ENCODE measurements around the gene MCM3.

Gene MCM3

DNA sequence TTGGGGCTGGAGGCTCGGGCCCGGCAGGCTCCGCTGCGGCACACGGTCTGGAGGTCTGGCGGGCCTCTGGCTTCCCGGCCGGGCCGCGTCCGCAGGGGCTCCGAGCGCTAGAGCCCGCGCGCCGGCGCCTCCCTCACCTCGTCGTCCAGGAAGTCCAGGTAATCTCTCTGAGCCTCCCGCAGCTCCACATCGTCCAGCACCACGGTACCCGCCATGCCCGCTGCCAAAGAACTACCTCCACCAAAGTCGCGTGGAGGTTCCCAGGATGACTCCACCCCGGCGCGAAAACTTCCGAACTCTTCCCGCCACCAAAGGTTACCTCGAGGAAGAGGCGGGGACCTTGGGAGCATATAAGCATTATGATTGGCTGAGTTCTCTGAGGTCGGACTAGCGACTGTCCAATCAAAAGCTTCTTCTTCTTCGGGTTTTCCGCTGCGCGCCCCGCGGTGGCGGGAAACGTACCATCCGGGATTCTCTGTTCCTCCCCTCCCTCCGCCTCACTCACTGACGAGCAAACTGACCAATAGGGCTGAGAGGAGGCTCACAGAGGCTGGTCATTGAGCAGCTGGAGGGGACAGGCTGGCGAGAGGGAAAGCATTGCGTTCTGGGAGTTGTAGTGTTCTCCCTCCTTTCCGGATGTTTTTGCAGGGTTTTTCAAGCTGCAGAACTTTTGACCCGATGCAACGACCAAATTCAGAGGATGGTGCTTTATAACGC, at the start of gene MCM3:
Gene MCM3 (minus strand): TSS at position 283 of the 717 bp plus-strand sequence. CDS start 68 bp downstream, at position 215.
- peak; percentile 100 for DNase-seq

DNA sequence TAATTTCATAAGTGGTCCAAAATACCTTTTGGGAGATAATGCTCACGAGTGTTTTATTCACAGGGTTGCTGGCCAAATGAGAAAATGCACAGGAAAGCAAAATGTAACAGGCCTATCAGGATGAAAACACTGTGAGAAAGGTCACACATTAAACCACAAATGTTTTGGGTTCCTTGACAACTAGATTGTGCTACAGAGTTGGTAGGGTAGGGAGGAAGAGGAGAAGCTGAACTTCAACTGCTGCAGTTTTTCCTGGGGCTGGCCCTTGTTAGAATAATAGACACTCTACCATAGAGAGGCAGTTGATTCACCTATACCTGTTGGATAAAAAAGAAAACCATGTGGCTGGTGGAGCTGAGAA, 49.3 kb upstream of the MCM3 start:
- peak; percentile 29 for DNase-seq

DNA sequence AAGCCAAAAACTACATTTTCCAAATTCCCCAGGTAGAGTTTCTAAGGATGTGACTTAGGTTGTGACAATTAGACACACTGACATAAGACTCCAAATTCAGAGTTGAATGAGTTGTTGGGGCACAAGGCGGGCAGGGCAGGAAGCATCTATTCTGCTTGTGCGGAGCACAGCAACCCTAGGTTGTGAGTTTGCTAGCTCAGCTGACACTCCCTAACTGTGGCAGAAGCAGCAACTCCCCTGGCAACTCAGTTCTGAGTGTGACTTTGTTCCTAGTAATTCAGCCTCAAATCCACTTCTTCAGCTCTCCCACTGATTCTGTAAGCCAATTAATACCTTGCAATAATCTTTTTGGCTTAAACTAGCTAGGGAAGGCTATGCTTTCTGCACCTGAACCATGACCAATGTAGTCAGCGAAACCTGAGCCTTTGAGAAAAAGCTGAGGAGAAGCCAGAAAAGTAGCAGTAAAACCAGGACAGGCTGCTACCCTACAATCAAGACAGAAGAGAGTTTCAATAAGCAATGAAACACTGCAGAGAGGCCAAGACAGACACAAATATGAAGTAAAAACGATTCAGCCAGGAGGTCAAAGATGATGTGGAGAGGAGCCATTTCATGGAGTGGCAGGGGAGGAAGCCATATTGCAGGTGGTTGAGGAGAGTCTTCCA, 47.4 kb upstream of the MCM3 start:
- DNase-seq = no peak

DNA sequence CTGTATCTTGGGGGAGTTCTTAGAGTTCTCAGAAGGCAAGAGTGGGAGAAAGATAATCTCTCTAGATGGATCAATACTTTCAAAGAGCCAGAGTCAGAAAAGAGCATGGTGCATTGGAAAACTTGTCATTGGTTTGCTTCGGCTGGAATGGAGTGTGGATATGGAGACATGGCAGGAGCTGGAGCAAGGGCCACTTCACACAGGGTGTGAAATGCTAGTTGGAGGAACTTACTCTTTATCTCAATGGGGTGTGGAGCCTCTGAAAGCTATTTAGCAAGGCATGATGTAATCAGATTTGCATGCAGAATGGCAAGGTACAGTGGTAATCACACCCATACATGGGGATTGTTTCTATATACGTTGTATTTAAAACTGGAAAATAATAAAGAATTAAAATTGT, 45.9 kb upstream of the MCM3 start:
- no peak for DNase-seq

DNA sequence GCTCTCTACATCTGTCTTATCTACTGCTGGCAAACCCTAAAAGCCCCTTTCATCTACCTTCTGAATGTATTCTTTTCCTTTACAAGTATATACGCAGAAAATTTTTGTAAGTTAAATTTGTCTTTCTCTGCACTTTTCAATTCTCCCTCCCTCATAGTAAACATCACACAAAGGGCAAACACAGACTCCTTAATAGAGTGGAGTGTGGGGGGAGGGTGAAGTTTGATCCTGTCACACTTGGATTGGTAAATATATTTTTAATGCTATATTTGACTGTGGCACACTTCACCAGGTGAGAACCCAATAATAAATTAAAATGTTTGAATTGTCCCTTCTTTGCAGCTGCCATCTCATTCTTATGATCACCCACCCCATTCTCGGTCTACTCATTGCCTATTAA, 44.2 kb upstream of the MCM3 start:
- DNase-seq = no peak

DNA sequence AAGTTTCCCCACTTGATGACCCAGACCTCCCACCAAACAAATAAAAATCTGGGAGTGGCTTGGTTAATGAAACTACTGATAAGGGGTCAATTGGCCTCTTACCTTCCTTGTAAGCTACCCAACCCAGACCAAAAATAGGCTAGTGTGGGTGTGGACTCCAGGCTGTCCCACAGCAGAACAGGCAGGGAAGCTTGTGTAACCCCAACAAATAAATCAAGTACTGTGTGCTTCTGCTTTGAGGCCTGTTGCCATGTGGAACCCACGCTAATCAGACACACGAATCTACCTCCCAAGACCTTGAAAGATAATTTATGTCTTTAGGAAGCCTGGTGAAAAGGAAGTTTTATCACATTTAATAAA, 43.7 kb upstream of the MCM3 start:
- DNase-seq = no peak

DNA sequence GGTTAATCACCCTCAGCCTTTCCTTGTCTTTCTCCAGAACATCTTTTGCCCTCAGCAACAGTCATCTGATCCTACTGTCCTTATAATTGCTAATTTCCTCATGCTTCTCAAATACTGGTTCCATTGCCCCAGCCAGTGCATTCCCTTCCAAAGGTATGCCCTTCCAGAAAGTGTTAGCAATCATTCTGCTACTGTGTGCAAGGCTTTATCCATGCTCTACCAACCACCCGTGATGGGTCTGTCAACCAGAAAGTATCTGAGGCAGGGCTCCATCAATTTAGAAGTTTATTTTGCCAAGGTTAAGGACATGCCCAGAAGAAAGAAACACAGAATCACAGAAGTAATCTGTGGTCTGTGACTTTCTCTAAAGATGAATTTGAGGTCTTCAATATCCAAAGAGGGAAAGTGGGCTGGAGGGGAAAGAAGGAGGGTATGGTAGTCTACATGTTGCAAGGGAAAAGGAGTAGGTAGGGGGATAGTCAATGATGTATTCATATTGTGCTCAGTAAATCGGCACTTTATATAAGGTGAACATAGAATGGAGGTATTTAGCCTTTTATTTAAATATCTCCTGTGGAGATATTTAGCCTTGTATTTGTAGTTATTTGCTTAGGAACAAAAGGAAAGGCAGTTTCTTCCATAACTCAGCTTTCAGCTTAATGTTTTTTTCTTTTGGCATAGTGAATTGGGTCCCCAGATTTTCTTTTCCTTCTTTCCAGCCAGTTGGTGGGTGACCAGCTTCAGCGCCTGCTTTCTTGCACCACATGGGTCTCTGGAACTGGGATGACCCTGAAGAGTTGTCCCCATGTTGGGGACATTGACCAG, 42.2 kb upstream of the MCM3 start:
- no peak for DNase-seq

DNA sequence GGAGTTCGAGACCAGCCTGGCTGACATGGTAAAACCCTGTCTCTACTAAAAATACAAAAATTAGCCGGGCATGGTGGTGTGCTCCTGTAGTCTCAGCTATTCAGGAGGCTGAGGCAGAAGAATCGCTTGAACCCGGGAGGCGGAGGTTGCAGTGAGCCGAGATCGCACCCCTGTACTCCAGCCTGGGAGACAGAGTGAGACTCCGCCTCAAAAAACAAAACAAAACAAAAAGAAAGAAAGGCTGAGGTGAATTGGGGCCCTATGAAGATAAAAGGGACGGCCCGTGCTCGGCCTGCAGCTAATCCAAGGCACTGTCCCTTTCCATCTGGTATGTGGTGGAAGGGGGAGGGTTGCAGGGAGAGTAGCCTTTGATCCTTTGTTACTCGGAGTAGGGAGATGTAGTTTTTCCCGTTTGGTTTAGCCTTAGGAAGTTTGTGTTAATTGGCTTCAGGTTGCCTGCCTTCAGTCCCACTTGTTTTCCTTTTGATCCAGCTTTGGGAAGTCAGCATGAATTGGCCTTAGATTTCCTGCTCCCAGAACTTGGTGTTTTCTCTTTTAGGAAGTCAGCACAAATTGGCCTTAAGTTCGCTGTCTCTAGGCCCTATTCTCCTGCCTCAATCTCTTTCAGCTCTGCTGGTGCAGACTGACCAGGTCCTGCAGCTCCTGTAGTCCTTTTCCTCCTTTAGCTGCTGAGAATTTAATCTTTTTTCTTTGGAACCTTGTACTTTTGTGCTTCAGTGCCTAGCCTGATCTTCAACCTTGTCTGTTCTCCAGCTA, 41.3 kb upstream of the MCM3 start:
- DNase-seq = no peak

DNA sequence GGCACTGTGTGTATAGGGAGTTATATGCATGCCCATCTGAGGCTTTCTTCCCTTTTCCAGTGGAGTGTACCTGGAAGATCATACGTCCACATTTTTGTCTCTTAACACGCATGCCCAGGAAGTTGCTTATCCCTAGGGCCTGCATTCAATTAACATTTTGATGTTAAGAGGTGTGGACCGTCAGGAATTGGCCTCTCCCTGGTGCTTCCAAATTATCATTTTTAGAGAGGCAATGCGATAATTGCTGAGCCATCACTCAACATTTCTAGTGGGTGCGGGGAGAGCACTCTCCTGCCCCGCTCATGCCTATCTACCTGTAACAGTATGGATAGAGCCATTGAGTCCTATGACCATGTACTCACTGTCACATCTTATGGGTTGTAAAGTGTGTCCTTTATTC, 39.6 kb upstream of the MCM3 start:
- DNase-seq = no peak

DNA sequence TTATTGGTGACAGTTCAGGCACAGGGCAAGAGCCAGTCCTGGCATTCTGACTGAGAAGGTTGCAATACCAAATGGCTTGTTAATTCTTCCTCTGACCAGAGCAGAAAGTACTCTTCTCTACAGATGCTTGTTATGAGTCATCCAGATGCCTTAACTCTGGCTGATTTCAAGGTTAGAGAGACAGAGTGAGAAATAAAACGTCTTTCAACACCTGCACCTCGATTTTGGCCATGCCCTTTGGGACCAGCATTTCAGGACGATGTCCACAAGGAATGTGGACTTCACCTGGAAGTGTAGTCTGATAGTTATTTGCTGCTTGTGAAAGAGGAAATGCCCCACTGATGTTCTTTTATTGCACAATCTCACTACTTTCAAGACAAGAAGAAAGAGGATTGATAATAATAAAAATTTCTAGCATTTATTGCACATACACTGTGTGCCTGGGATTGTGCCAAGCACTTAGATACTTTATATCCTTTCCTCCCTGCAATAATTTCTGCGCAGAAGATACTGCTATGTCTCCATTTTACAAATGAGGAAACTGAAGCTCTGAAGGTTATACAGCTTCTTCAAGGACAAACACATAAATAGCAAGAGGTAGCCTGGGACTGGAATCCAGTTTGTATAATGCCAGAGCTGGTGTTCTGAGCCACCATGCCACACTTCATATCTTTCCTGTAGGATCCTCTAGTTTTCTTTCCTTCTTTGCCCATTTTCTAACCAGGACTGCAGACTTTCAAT, 33.5 kb upstream of the MCM3 start:
- peak; percentile 72 for DNase-seq

DNA sequence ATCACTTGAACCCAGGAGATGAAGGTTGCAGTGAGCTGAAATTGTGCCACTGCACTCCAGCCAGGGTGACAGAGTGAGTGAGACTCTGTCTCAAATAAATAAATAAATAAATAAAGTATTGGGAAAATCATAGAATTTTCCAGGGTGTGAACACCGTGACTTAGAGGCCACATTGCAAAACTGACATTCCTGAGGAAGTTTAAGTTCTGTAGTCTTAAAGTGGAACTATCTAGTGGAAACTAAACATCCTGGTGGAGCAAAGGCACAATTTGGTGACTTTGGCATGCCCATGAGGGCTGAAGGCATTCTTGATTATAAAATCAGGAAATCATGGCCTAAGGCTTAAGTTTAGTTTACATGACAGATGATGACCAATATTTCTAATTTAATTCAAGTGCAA, 32.7 kb upstream of the MCM3 start:
- no peak for DNase-seq

DNA sequence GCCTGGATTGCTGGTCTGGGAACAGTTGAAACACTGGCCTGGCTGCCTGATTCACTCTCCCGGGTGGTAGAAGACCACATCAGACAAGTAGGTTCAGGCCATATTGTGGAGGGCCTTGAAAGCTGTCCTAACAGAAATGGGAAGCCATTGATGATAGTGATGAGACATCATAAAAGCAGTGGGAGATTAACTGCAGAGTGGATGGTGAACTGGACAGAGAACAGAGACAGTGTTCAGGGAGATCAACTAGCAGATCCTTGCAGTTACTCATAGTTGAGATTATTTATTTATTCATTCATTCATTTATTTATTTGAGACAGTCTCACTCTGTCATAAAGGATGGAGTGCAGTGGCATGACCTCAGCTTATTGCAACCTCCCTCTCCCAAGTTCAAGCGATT, 30.2 kb upstream of the MCM3 start:
- no peak for DNase-seq

DNA sequence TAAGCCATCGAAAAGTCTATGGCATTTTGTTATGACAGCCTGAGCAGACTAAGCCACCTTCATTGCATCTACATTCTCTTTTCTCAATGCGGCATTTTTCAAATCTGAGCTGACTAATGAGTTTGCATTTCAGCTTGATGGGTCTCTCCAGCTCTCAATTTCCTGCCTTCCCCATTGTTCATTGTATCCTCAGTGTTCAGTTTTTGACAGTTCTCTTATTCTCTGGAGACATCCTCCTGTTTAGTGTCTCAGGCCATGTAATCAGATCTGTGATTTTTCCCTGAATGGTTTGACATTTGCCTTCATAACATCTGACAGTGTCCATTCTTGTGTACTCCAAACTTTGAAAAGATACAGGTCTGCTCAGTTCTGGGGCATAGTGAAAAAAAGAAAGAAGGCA, 27.9 kb upstream of the MCM3 start:
- DNase-seq = no peak

DNA sequence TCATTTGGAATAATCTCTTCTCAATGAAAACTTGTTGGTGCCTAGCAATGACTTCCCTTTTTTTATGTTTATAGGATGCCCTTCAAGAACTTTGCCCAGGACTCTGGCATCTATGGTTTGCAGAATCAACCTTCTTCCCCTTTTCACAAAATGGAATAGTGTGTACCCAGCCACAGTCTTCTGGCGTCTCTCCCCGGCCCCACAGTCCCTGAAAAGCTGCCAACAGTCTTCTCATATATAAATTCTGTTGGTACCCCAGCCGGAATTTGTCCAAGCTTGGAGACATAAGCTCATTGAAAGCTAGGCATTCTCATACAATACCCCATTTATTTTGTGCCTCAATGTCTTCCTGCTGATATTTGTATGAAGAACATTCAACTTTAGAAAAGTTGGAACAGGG, 26.4 kb upstream of the MCM3 start:
- no peak for DNase-seq

DNA sequence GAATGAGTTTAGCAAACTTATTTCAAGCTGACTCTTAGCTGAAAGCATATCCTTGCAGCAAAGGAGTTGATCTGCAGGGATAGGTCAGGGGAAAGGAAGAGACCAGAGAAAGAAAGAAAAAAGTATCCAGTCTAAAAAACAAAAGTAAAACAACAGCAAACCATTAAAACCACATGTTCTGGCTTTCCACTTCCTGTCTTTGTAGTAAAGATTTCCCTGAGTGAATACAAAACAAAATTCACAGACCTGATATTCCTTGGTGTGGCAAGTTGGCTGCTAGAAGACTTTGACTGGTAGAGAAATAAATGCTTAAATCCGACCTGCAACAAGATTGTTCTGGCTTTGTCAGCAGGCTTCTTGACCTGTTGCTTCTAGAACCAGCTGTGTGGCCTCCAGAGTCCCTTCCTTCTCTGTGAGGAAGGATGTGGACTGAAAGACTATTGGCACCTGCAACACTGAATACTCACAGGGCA, 23.4 kb upstream of the MCM3 start:
- DNase-seq = peak; percentile 54

DNA sequence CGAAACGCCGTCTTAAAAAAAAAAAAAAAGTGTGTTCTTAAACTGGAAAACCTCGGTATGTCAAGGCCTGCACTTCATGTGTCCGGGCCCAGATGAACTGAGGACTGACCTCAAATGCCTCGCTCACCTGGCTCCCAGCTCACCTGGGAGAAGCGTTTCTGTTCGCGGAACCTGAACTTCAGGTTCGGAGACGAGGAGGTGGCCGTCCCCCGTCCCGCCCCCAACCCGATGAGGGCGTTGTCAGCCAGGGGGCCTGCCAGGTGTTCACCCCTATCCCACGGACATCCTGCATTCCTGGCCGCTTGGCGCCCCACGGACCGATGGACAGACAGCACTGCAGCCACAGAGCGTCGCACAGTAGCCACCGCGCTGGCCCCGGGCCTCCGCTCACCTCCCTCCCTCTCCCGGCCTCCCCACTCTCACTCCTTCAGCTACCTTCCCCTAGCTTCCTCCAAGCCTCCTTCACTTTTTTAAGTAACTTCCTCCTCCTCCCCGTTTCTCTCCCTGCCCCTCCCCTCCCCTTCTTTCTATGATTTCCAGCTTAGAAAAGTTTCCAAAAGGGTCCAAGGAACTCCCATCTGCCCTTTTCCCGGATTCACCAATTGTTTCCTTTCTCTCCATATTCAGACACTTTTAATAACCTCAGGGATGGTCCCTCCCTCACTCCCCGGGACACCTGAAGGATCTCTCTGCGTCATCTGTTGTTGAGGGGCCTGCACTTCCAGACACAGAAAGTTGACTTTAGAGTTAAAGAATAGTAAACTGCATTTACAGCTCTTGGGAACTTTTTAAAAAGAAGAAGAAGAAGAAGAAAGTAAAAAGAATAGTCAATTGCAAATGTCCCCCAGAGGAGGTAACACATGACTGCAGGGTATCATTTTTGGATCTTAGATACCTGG, 22.7 kb upstream of the MCM3 start:
- DNase-seq = no peak

DNA sequence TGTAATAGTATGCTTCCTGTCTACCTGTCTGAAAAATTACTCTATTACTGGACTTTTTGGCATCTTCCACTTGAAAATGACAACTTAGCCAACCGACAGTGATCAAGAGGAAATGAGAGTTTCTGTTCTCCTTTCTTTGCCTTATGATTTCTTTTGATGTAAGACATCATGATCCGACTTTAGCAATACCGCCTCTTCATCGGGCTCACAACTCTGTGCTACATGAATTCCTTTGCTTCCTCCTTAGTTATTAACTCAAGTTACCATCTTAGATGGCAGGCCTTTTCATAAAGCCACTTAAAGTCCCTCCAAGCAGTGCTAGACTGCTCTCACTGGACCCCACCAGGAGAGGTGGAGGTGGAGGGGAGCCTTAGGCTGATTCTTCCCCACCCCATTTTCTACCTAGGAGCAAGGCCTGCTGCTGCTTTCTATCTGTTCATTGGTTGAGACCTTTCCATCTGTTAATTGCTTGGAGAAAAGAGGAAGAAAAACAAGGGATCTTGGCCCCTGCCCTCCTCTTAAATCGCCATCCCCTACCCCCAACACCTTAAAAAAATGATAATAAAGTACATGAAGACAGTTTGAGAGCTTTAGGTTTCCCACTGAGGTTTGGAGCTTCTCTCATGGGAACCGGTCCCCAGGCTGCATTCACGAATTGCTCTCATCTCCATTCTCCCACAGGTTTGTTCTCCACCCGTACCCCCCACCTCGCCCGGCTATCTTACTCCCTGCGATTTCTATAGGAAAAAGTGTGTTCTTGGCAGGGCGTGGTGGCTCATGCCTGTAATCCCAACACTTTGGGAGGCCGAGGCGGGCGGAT, 21.6 kb upstream of the MCM3 start:
- DNase-seq = peak; percentile 35

DNA sequence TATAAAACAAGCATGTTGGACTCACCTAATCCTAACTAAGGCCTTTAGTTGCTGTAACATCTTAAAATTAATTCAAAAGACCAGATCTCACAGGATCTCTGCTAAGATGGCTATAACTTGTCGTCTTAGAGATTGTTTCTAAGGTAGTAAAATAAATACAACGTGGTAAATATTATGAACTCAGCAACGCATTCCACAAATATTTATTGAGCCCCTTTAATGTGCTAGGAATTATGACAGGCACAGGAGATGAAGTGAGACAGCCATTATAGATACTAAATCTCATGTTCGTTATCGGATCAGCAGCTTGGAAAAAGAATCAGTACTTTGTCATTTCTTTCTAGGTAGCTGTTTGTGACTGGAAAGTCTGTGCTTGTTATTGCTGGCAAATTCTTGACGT, 20.9 kb upstream of the MCM3 start:
- no peak for DNase-seq

DNA sequence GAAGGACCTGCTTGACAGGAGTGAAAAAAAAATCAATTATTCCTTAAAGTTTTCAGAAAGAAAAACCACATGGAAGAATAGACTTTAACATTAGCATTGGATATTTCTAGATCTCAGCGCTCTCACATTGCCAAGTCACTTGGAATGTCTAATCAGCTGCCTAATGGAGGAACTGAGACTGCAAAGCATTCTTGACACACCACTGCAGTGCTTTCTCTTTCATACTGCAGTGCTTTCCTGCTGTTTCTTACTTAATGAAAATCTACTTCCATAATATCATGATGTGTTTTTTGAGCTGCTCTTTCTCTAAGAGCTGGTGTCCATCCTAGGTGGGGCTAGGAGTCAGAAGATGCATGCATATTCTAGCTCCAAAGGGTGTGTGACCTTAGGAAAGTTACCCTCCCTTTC, 20.4 kb upstream of the MCM3 start:
- no peak for DNase-seq

DNA sequence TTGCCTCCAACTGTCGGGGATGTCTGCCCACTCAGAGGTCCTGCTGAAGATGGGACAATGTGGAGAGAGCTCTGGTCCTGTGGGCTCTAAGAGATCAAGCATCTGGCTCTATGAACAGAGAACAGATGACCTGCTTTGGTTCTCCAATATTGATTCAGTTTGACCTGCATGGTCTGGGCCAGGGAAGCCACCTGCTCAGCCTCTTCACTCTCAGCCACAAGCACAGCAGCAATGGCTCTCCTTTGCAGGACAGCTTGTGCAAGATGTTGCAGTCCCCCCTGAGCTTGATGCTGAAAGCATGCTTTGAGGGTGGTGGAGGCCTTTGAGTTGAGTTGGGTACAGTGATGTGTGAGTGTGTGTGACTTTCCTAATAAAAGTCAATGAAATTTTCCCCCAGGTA, 18.6 kb upstream of the MCM3 start:
- DNase-seq = no peak
